ENCODE measurements around the gene ATXN7. TPM values are rescaled to one million over a fixed set of nuclear protein-coding genes. Genes with fewer than 3 reads are reported as not detected.

The ATXN7 gene
- total and polyA plus RNA-seq, 5 donors from 2014 or later: 20.0 to 249 (median 25.3) TPM

GRCh38 chr3:64030741-64031140 lies 167.1 kb downstream of the ATXN7 start:
- H3K9me3 Mint-ChIP-seq: peaks cover 0 to 7% (median 3%) of the 10 kb centered on the region in 7 donors
- peak; percentile 64 to 75 (median 70) for DNase-seq
- Histone ChIP-seq H3K4me1 (ENCODE audit: control insufficient read depth, insufficient read depth, low read length, poor library complexity, severe bottlenecking) (peaks cover 10% of the 10 kb centered on the region), H3K27ac (ENCODE audit: insufficient read depth, low read length, poor library complexity, severe bottlenecking) (no peak overlapping the region), H3K27me3 (ENCODE audit: control insufficient read depth, insufficient read depth, low read length) (peaks cover 22% of the 10 kb centered on the region), H3K36me3 (ENCODE audit: control insufficient read depth, insufficient read depth, low read length) (no peaks in the 10 kb centered on the region), H3K4me3 (ENCODE audit: low read depth, low read length) (peak overlapping the region; percentile 76), H3K9me3 (ENCODE audit: control insufficient read depth in 2 of 2, low read length in 2 of 2) (peaks cover 0 to 8% of the 10 kb centered on the region in 2 experiments)
- H3K4me1 Mint-ChIP-seq: peaks cover 0 to 6% (median 5%) of the 10 kb centered on the region in 4 donors
- H3K27ac Mint-ChIP-seq: peak overlapping the region in 2 of 3 donors; percentile 36 to 70
- H3K36me3 Mint-ChIP-seq: no peaks in the 10 kb centered on the region
- peak overlapping the region; percentile 28 to 88 (median 84) for H3K4me3 Mint-ChIP-seq
- peaks cover 49% of the 10 kb centered on the region for H3K27me3 Mint-ChIP-seq
- peak; percentile 88 to 92 for ATAC-seq (ENCODE audit: low read depth in 2 of 2)

- no peak overlapping the region for H3K27ac ChIP-seq (ENCODE audit: insufficient read depth, low read length, poor library complexity, severe bottlenecking)
- DNase-seq (no peak), ATAC-seq (ENCODE audit: low read depth in 2 of 2) (no peak)
- Mint-ChIP-seq H3K27me3 (peaks cover 55% of the 10 kb centered on the region), H3K27ac (no peak overlapping the region), H3K9me3 (peaks cover 0 to 7% (median 3%) of the 10 kb centered on the region in 7 donors), H3K4me1 (peaks cover 0 to 6% (median 5%) of the 10 kb centered on the region in 4 donors), H3K4me3 (peak overlapping the region in 3 of 4 donors; percentile 15 to 53 (median 25)), H3K36me3 (no peaks in the 10 kb centered on the region)
- H3K36me3 ChIP-seq (ENCODE audit: control insufficient read depth, insufficient read depth, low read length): no peaks in the 10 kb centered on the region
- H3K9me3 ChIP-seq (ENCODE audit: control insufficient read depth in 2 of 2, low read length in 2 of 2): peaks cover 0 to 8% of the 10 kb centered on the region in 2 experiments
- H3K4me1 ChIP-seq (ENCODE audit: control insufficient read depth, insufficient read depth, low read length, poor library complexity, severe bottlenecking): peaks cover 10% of the 10 kb centered on the region
- no peak overlapping the region for H3K4me3 ChIP-seq (ENCODE audit: low read depth, low read length)
- H3K27me3 ChIP-seq (ENCODE audit: control insufficient read depth, insufficient read depth, low read length): peaks cover 20% of the 10 kb centered on the region
Measured at GRCh38 chr3:64031540-64032508, 168.2 kb downstream of the ATXN7 start.

GRCh38 chr3:64033069-64033468 lies 169.4 kb downstream of the ATXN7 start:
- DNase-seq (no peak), ATAC-seq (ENCODE audit: low read depth in 2 of 2) (no peak)
- no peaks in the 10 kb centered on the region for H3K36me3 Mint-ChIP-seq
- H3K9me3 ChIP-seq (ENCODE audit: control insufficient read depth in 2 of 2, low read length in 2 of 2): peaks cover 0 to 8% of the 10 kb centered on the region in 2 experiments
- peaks cover 10% of the 10 kb centered on the region for H3K4me1 ChIP-seq (ENCODE audit: control insufficient read depth, insufficient read depth, low read length, poor library complexity, severe bottlenecking)
- H3K9me3 Mint-ChIP-seq: peaks cover 0 to 7% (median 3%) of the 10 kb centered on the region in 7 donors
- no peak overlapping the region for H3K4me3 Mint-ChIP-seq
- peaks cover 21% of the 10 kb centered on the region for H3K27me3 ChIP-seq (ENCODE audit: control insufficient read depth, insufficient read depth, low read length)
- no peaks in the 10 kb centered on the region for H3K36me3 ChIP-seq (ENCODE audit: control insufficient read depth, insufficient read depth, low read length)
- H3K27ac Mint-ChIP-seq: no peak overlapping the region
- peaks cover 0 to 6% (median 5%) of the 10 kb centered on the region in 4 donors for H3K4me1 Mint-ChIP-seq
- no peak overlapping the region for H3K4me3 ChIP-seq (ENCODE audit: low read depth, low read length)
- peaks cover 53% of the 10 kb centered on the region for H3K27me3 Mint-ChIP-seq
- no peak overlapping the region for H3K27ac ChIP-seq (ENCODE audit: insufficient read depth, low read length, poor library complexity, severe bottlenecking)

GRCh38 chr3:64037084-64037483 lies 173.4 kb downstream of the ATXN7 start:
- no peak overlapping the region for H3K4me3 ChIP-seq (ENCODE audit: low read depth, low read length)
- Mint-ChIP-seq H3K27ac (no peak overlapping the region), H3K36me3 (no peaks in the 10 kb centered on the region), H3K9me3 (peaks cover 0 to 7% (median 3%) of the 10 kb centered on the region in 7 donors), H3K4me1 (no peaks in the 10 kb centered on the region), H3K4me3 (no peak overlapping the region), H3K27me3 (peaks cover 50% of the 10 kb centered on the region)
- peaks cover 17% of the 10 kb centered on the region for H3K27me3 ChIP-seq (ENCODE audit: control insufficient read depth, insufficient read depth, low read length)
- H3K4me1 ChIP-seq (ENCODE audit: control insufficient read depth, insufficient read depth, low read length, poor library complexity, severe bottlenecking): no peaks in the 10 kb centered on the region
- no peaks in the 10 kb centered on the region for H3K36me3 ChIP-seq (ENCODE audit: control insufficient read depth, insufficient read depth, low read length)
- H3K27ac ChIP-seq (ENCODE audit: insufficient read depth, low read length, poor library complexity, severe bottlenecking): no peak overlapping the region
- no peak for DNase-seq
- ATAC-seq (ENCODE audit: low read depth in 2 of 2): no peak
- H3K9me3 ChIP-seq (ENCODE audit: control insufficient read depth in 2 of 2, low read length in 2 of 2): peaks cover 0 to 8% of the 10 kb centered on the region in 2 experiments

GRCh38 chr3:64038253-64038767 lies 174.6 kb downstream of the ATXN7 start:
- H3K27me3 ChIP-seq (ENCODE audit: control insufficient read depth, insufficient read depth, low read length): peaks cover 17% of the 10 kb centered on the region
- ATAC-seq (ENCODE audit: low read depth in 2 of 2): no peak
- H3K4me1 ChIP-seq (ENCODE audit: control insufficient read depth, insufficient read depth, low read length, poor library complexity, severe bottlenecking): no peaks in the 10 kb centered on the region
- no peak overlapping the region for H3K27ac Mint-ChIP-seq
- DNase-seq: no peak
- H3K27ac ChIP-seq (ENCODE audit: insufficient read depth, low read length, poor library complexity, severe bottlenecking): no peak overlapping the region
- H3K36me3 Mint-ChIP-seq: no peaks in the 10 kb centered on the region
- H3K4me1 Mint-ChIP-seq: no peaks in the 10 kb centered on the region
- no peak overlapping the region for H3K4me3 Mint-ChIP-seq
- H3K36me3 ChIP-seq (ENCODE audit: control insufficient read depth, insufficient read depth, low read length): no peaks in the 10 kb centered on the region
- H3K9me3 ChIP-seq (ENCODE audit: control insufficient read depth in 2 of 2, low read length in 2 of 2): peaks cover 0 to 8% of the 10 kb centered on the region in 2 experiments
- H3K27me3 Mint-ChIP-seq: peaks cover 59% of the 10 kb centered on the region
- H3K4me3 ChIP-seq (ENCODE audit: low read depth, low read length): no peak overlapping the region
- H3K9me3 Mint-ChIP-seq: peaks cover 0 to 5% (median 3%) of the 10 kb centered on the region in 7 donors

- Histone ChIP-seq H3K9me3 (ENCODE audit: control insufficient read depth in 2 of 2, low read length in 2 of 2) (peaks cover 0 to 1% of the 10 kb centered on the region in 2 experiments), H3K4me3 (ENCODE audit: low read depth, low read length) (no peak overlapping the region), H3K36me3 (ENCODE audit: control insufficient read depth, insufficient read depth, low read length) (no peaks in the 10 kb centered on the region), H3K27me3 (ENCODE audit: control insufficient read depth, insufficient read depth, low read length) (peaks cover 17% of the 10 kb centered on the region), H3K4me1 (ENCODE audit: control insufficient read depth, insufficient read depth, low read length, poor library complexity, severe bottlenecking) (no peaks in the 10 kb centered on the region), H3K27ac (ENCODE audit: insufficient read depth, low read length, poor library complexity, severe bottlenecking) (no peak overlapping the region)
- Mint-ChIP-seq H3K9me3 (peaks cover 0 to 3% (median 1%) of the 10 kb centered on the region in 7 donors), H3K4me1 (no peaks in the 10 kb centered on the region), H3K36me3 (no peaks in the 10 kb centered on the region), H3K27ac (no peak overlapping the region), H3K27me3 (peaks cover 60% of the 10 kb centered on the region), H3K4me3 (no peak overlapping the region)
- no peak for ATAC-seq (ENCODE audit: low read depth in 2 of 2)
- DNase-seq: no peak
Measured at GRCh38 chr3:64039332-64039731, 175.7 kb downstream of the ATXN7 start.

- H3K27ac ChIP-seq (ENCODE audit: insufficient read depth, low read length, poor library complexity, severe bottlenecking): no peak overlapping the region
- H3K4me1 Mint-ChIP-seq: no peaks in the 10 kb centered on the region
- peaks cover 17% of the 10 kb centered on the region for H3K27me3 ChIP-seq (ENCODE audit: control insufficient read depth, insufficient read depth, low read length)
- H3K9me3 Mint-ChIP-seq: peaks cover 0 to 3% (median 0%) of the 10 kb centered on the region in 7 donors
- H3K27me3 Mint-ChIP-seq: peaks cover 53% of the 10 kb centered on the region
- no peak overlapping the region for H3K4me3 ChIP-seq (ENCODE audit: low read depth, low read length)
- H3K4me1 ChIP-seq (ENCODE audit: control insufficient read depth, insufficient read depth, low read length, poor library complexity, severe bottlenecking): no peaks in the 10 kb centered on the region
- H3K36me3 ChIP-seq (ENCODE audit: control insufficient read depth, insufficient read depth, low read length): no peaks in the 10 kb centered on the region
- no peaks in the 10 kb centered on the region for H3K36me3 Mint-ChIP-seq
- peak overlapping the region in 1 of 3 donors; percentile 15 for H3K27ac Mint-ChIP-seq
- DNase-seq (no peak), ATAC-seq (ENCODE audit: low read depth in 2 of 2) (no peak)
- no peak overlapping the region for H3K4me3 Mint-ChIP-seq
- no peaks in the 10 kb centered on the region for H3K9me3 ChIP-seq (ENCODE audit: control insufficient read depth in 2 of 2, low read length in 2 of 2)
Measured at GRCh38 chr3:64039981-64040733, 176.5 kb downstream of the ATXN7 start.
